BE2C (cell line): ENCODE measurements around the gene CDK16.

ENCODE experiments used
- DNase-seq: peaks from one replicate; pipeline ENCODE4 v3.0.0-alpha.2; 2020
- H3K27me3 ChIP-seq: fragments of 250-450 bp; sonication (Bioruptor Pico); 2 replicates; pipeline ENCODE4 v1.5.1; 2020; ENCODE audit warnings: mild to moderate bottlenecking
- H3K36me3 ChIP-seq: fragments of 250-450 bp; sonication (Bioruptor Pico); 2 replicates; pipeline ENCODE4 v1.5.1; 2020; ENCODE audit warnings: mild to moderate bottlenecking
- H3K4me1 ChIP-seq: fragments of 250-450 bp; sonication (Bioruptor Pico); 2 replicates; pipeline ENCODE4 v1.5.1; 2020
- H3K4me3 ChIP-seq: 2 replicates; pipeline ENCODE4 v1.5.1; 2011; ENCODE audit warnings: low read depth, low read length
- H3K9me3 ChIP-seq: fragments of 250-450 bp; sonication (Bioruptor Pico); 2 replicates; pipeline ENCODE4 v1.5.1; 2020
- CTCF ChIP-seq: IDR thresholded peaks from 2 replicates; pipeline ENCODE4 v1.5.1; 2012; ENCODE audit warnings: mild to moderate bottlenecking, low read depth, low read length

Gene CDK16

GRCh38 chrX:47208108-47208507 is 10.4 kb upstream of the CDK16 start:
- H3K27me3 ChIP-seq = no peaks in the 10 kb centered on the region
- peaks cover 76% of the 10 kb centered on the region for H3K36me3 ChIP-seq
- no peaks in the 10 kb centered on the region for H3K4me1 ChIP-seq
- no peak for TF ChIP-seq CTCF
- no peak overlapping the region for H3K4me3 ChIP-seq
- no peaks in the 10 kb centered on the region for H3K9me3 ChIP-seq
- DNase-seq = no peak

GRCh38 chrX:47209508-47210238 is 8.8 kb upstream of the CDK16 start:
- TF ChIP-seq CTCF = no peak
- Histone ChIP-seq H3K4me3 (no peak overlapping the region), H3K27me3 (no peaks in the 10 kb centered on the region), H3K36me3 (peaks cover 83% of the 10 kb centered on the region), H3K9me3 (no peaks in the 10 kb centered on the region), H3K4me1 (no peaks in the 10 kb centered on the region)
- no peak for DNase-seq

- peaks cover 77% of the 10 kb centered on the region for H3K36me3 ChIP-seq
- no peaks in the 10 kb centered on the region for H3K4me1 ChIP-seq
- H3K27me3 ChIP-seq = no peaks in the 10 kb centered on the region
- no peak for TF ChIP-seq CTCF
- no peak overlapping the region for H3K4me3 ChIP-seq
- no peak for DNase-seq
- no peaks in the 10 kb centered on the region for H3K9me3 ChIP-seq
Measured at GRCh38 chrX:47210661-47211425, 7.6 kb upstream of the CDK16 start.

- no peaks in the 10 kb centered on the region for H3K27me3 ChIP-seq
- H3K9me3 ChIP-seq = no peaks in the 10 kb centered on the region
- DNase-seq = no peak
- H3K4me1 ChIP-seq = no peaks in the 10 kb centered on the region
- TF ChIP-seq CTCF = no peak
- no peak overlapping the region for H3K4me3 ChIP-seq
- peaks cover 66% of the 10 kb centered on the region for H3K36me3 ChIP-seq
Measured at GRCh38 chrX:47212381-47213293, 5.8 kb upstream of the CDK16 start.

GRCh38 chrX:47214435-47215077 is 3.9 kb upstream of the CDK16 start:
- Histone ChIP-seq H3K27me3 (no peaks in the 10 kb centered on the region), H3K36me3 (peaks cover 50% of the 10 kb centered on the region), H3K4me3 (no peak overlapping the region), H3K4me1 (no peaks in the 10 kb centered on the region), H3K9me3 (no peaks in the 10 kb centered on the region)
- no peak for DNase-seq
- no peak for TF ChIP-seq CTCF
